ENCODE results near the gene CALHM1. TPM values are rescaled to one million over a fixed set of nuclear protein-coding genes. Genes with fewer than 3 reads are reported as not detected.
A peak's percentile ranks its signal among the peaks of the same experiment; 100 is the strongest.
"Not testable (repeated sequence)": the region's sequence is repeated elsewhere in the genome, so short reads cannot be mapped to it uniquely, and the experiment has no call there.

The CALHM1 gene, protein sequence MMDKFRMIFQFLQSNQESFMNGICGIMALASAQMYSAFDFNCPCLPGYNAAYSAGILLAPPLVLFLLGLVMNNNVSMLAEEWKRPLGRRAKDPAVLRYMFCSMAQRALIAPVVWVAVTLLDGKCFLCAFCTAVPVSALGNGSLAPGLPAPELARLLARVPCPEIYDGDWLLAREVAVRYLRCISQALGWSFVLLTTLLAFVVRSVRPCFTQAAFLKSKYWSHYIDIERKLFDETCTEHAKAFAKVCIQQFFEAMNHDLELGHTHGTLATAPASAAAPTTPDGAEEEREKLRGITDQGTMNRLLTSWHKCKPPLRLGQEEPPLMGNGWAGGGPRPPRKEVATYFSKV
- polyA plus RNA-seq (2012; ENCODE audit: insufficient read depth, insufficient read length, low read depth), result 0.19 TPM

DNA sequence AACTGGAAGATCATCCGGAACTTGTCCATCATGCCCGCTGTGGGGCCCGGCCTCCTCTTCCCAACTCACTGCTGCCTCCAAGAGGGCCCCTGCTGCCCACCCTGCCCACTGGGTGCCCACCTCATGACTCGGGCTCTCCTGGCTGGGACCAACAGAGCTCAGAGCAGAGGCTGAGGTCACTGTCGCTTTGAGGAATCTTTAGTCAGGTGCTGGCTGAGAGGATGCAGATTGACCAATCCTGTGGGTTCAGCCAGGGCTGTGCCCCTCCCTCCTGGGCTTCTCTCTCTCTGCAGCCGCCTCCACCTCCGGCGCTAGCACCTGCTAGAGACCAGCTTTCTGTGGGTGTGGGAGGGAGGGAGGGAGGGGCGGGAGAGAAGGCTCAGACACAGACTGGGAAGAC, at the start of gene CALHM1:
TSS of gene CALHM1 (minus strand) at position 181 of the 400 bp plus-strand sequence. CDS start at position 32, 149 bp downstream.
- Histone ChIP-seq H3K4me1 (no peaks in the 10 kb centered on the region; the same call in 1 of the 2 replicates), H3K36me3 (no peaks in the 10 kb centered on the region)

DNA sequence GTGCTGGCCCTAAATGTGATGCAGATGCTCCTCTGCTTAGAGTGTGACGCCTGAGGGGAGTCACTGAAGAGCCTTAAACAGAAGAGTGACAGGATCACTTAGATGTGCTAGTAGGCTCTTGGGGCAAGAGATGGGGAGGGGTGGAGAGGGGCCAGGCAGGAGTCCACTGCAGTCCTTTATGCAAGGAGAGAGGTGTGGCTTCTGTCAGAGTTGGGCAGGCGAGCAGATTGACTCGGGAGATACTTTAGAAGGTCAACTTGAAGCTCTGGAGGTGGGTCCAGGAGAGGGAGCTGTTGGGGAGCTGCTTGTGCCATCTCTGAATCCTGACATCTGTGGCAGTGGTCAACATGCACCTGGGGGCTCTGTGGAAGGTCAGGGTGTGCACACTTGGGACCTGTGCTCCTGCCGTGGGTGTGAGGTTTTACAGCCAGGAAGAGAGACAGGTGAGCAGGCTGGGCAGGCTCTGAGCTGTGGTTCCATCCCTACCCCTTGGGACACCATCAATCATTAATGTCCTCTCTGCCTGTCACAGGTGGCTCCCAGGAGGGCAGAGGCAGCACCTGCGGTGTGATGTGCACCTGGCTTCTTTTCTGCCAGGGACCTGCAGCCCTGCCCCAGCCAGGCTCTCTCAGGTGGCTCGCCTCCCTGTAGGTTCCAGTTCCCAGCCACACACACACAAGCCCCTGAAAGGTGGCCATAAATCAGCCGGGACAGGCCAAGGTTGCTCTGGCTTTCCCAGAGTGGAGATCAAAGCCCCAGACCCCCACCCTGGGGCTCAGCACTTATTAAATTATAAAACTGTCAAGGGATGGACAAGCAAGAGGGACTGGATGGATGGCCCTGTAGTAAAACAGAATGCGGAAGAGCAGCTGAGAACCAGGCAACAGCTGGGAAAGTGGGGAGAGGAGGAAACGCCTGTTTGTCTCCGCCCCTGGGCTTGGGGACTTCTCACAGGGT, 48.8 kb upstream of the CALHM1 start:
- no peaks in the 10 kb centered on the region for H3K27me3 ChIP-seq
- peaks cover 20% of the 10 kb centered on the region for H3K4me1 ChIP-seq
- H3K4me3 ChIP-seq (ENCODE audit: low read depth, low read length), result no peak overlapping the region
- no peaks in the 10 kb centered on the region for H3K36me3 ChIP-seq
- no peaks in the 10 kb centered on the region for H3K9me3 ChIP-seq
- DNase-seq, result peak; percentile 64
- TF ChIP-seq, protein P1, sequence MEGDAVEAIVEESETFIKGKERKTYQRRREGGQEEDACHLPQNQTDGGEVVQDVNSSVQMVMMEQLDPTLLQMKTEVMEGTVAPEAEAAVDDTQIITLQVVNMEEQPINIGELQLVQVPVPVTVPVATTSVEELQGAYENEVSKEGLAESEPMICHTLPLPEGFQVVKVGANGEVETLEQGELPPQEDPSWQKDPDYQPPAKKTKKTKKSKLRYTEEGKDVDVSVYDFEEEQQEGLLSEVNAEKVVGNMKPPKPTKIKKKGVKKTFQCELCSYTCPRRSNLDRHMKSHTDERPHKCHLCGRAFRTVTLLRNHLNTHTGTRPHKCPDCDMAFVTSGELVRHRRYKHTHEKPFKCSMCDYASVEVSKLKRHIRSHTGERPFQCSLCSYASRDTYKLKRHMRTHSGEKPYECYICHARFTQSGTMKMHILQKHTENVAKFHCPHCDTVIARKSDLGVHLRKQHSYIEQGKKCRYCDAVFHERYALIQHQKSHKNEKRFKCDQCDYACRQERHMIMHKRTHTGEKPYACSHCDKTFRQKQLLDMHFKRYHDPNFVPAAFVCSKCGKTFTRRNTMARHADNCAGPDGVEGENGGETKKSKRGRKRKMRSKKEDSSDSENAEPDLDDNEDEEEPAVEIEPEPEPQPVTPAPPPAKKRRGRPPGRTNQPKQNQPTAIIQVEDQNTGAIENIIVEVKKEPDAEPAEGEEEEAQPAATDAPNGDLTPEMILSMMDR (IDR thresholded peaks at IDR 0.05; ENCODE audit: low read depth, low read length), result no peak

More for the DNA sequence above, at the start of gene CALHM1:
- no peak for DNase-seq
- H3K27me3 ChIP-seq, result no peaks in the 10 kb centered on the region
- H3K9me3 ChIP-seq, result no peaks in the 10 kb centered on the region
- TF ChIP-seq, protein P1 (IDR thresholded peaks at IDR 0.05; ENCODE audit: low read depth, low read length), result no peak
- no peak within 1 kb of the TSS for H3K4me3 ChIP-seq (ENCODE audit: low read depth, low read length)

DNA sequence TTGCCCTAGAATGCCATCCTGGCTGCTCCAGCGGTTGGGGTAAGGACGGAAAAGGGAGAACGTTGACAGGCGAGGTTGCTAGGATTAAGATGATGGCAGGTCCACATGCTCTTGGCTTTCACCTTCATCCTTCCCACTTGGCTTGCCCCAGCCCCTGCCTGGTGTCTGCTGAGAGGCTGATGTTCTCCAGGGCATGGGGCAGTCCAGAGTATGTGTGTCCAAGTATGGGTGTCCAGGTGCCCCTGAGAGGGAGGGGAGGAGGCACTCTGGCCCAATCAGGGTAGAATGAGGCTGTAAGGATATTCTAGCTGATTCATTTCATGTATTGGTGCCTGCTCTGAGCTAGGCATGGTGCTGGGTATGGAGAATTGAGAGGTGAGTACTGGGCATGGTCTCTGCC, 47.4 kb upstream of the CALHM1 start:
- no peaks in the 10 kb centered on the region for H3K27me3 ChIP-seq

GRCh38 chr10:103504181-103504783, 45.6 kb upstream of the CALHM1 start:
- H3K27me3 ChIP-seq, result no peaks in the 10 kb centered on the region
- DNase-seq, result no peak
- H3K9me3 ChIP-seq, result no peaks in the 10 kb centered on the region
- TF ChIP-seq, protein P1 (IDR thresholded peaks at IDR 0.05; ENCODE audit: low read depth, low read length), result no peak
- no peaks in the 10 kb centered on the region for H3K36me3 ChIP-seq
- peaks cover 20% of the 10 kb centered on the region for H3K4me1 ChIP-seq
- no peak overlapping the region for H3K4me3 ChIP-seq (ENCODE audit: low read depth, low read length)

More for the DNA sequence above, 47.4 kb upstream of the CALHM1 start:
- DNase-seq, result no peak
- H3K9me3 ChIP-seq, result no peaks in the 10 kb centered on the region
- H3K4me1 ChIP-seq, result peaks cover 20% of the 10 kb centered on the region
- no peak overlapping the region for H3K4me3 ChIP-seq (ENCODE audit: low read depth, low read length)
- TF ChIP-seq, protein P1 (IDR thresholded peaks at IDR 0.05; ENCODE audit: low read depth, low read length), result no peak
- no peaks in the 10 kb centered on the region for H3K36me3 ChIP-seq

- not testable (repeated sequence) for DNase-seq; H3K4me3 ChIP-seq (ENCODE audit: low read depth, low read length); H3K27me3 ChIP-seq; H3K9me3 ChIP-seq; H3K36me3 ChIP-seq
- H3K4me1 ChIP-seq, result peaks cover 20% of the 10 kb centered on the region
Observed at GRCh38 chr10:103503777-103504176, 45.1 kb upstream of the CALHM1 start.

Measured in BE2C (cell line).